ENCODE data around the gene ZNF492. TPM values are rescaled to one million over a fixed set of nuclear protein-coding genes. Genes with fewer than 3 reads are reported as not detected.

The ZNF492 gene
- total and polyA plus RNA-seq, 2 of the 8 experiments (the other 6 are each of a cell fraction or from before 2014, with no cell fraction given): not detected

DNA sequence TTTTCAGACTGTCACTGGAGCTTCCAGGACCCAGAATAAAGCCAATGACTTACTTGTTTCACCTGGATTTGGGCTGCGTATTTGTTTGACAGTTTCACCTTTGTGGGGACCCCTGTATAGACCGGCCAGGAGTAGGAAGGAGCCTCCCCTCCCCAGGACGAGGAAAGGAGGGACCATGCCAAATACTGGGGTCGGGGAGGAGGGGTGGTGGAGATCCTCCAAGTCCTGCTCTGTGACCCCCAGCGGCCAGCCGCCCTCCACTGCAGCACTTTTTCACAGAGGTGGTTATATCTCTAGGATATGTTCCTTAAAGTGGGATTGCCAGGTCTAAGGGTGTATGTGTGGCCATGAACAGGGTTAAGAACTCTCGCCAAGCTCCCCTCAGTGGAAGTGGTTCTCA, 25.7 kb upstream of the ZNF492 start:
- ChIA-PET POLR2A (ENCODE audit: partially characterized antibody) (no interaction called here), CTCF (ENCODE audit: partially characterized antibody) (interaction anchor here (0.6 to 1.4 kb wide), 2 partner anchors 9 to 147 kb away, joined by 3 to 5 read pairs; no protein-coding TSS in a partner anchor)
- H3K23ac ChIP-seq (ENCODE audit: insufficient read length): no peak overlapping the region
- H2BK15ac ChIP-seq (ENCODE audit: low read length): no peak overlapping the region
- no peak overlapping the region for H2BK120ac ChIP-seq (replicated peaks; ENCODE audit: low read depth, low read length)
- no peak overlapping the region for H4K91ac ChIP-seq (replicated peaks; ENCODE audit: insufficient read length, low read length)
- no peak overlapping the region for H3K56ac ChIP-seq (replicated peaks; ENCODE audit: insufficient read length, low read depth, low read length)
- FAIRE-seq (no peak), DNase-seq (ENCODE audit: low read depth in 1 of 2, low spot score in 2 of 2) (no peak)
- no peak overlapping the region for H2AK5ac ChIP-seq (ENCODE audit: low read depth, low read length)
- H3K18ac ChIP-seq (ENCODE audit: extremely low read depth, low read length): no peak overlapping the region
- no peak overlapping the region for H3K14ac ChIP-seq (ENCODE audit: insufficient read length)
- no peaks in the 10 kb centered on the region for H3K4me1 ChIP-seq (replicated peaks in 1 of 4; ENCODE audit: control insufficient read depth in 3 of 4, insufficient read depth in 4 of 4, low read length in 3 of 4)
- no peak overlapping the region for H3K9ac ChIP-seq (replicated peaks in 1 of 4; ENCODE audit: extremely low read depth in 1 of 4, low read depth in 3 of 4, low read length in 3 of 4)
- no peak overlapping the region for H2BK5ac ChIP-seq (ENCODE audit: low read depth, low read length)
- H2AFZ ChIP-seq (ENCODE audit: low read length): no peak overlapping the region
- H2BK20ac ChIP-seq (ENCODE audit: low read length): no peak overlapping the region
- H4K20me1 ChIP-seq (replicated peaks in 1 of 2; ENCODE audit: control insufficient read depth in 1 of 2, insufficient read depth in 2 of 2, low read length in 2 of 2): no peaks in the 10 kb centered on the region
- no peak overlapping the region for H3K4me2 ChIP-seq (ENCODE audit: insufficient read depth in 1 of 2, low read depth in 2 of 2, low read length in 2 of 2)
- H3K79me2 ChIP-seq (ENCODE audit: control insufficient read depth in 1 of 2, insufficient read depth in 2 of 2, low read length in 2 of 2): no peaks in the 10 kb centered on the region
- H3K36me3 ChIP-seq (ENCODE audit: control insufficient read depth in 2 of 4, insufficient read depth in 4 of 4, low read length in 3 of 4): no peaks in the 10 kb centered on the region
- H3K4me3 ChIP-seq (ENCODE audit: extremely low read depth in 1 of 4, insufficient read depth in 2 of 4, low read depth in 3 of 4, low read length in 4 of 4): no peak overlapping the region
- no peaks in the 10 kb centered on the region for H3K23me2 ChIP-seq (ENCODE audit: low read depth, low read length)
- WGBS, 2 experiments (ENCODE audit: extremely low coverage in 1 of 2, insufficient coverage in 1 of 2, insufficient read length in 1 of 2, insufficient replicate concordance in 2 of 2, low coverage in 1 of 2, low lambda C conversion rate in 2 of 2, missing lambda C conversion rate in 1 of 2): 80% methylated on average over 6 of the region's 7 CpGs; no CpG with 5 or more reads in 1 of the 2 experiments
- H3K27me3 ChIP-seq (replicated peaks in 1 of 4; ENCODE audit: control insufficient read depth in 3 of 4, extremely low read depth in 1 of 4, insufficient read depth in 3 of 4, low read length in 3 of 4): no peaks in the 10 kb centered on the region
- no peak overlapping the region for H3K4ac ChIP-seq (replicated peaks; ENCODE audit: insufficient read length, low read depth, low read length)
- no peaks in the 10 kb centered on the region for H3K79me1 ChIP-seq (ENCODE audit: low read depth, low read length)
- H4K5ac ChIP-seq (ENCODE audit: insufficient read length, low read depth, low read length): no peak overlapping the region
- H2BK12ac ChIP-seq (ENCODE audit: low read depth, low read length): no peak overlapping the region
- H3K27ac ChIP-seq (ENCODE audit: low read depth, low read length): no peak overlapping the region
- peaks cover 69 to 92% of the 10 kb centered on the region in 2 experiments for H3K9me3 ChIP-seq (ENCODE audit: insufficient read depth in 2 of 2, low read depth in 1 of 2, low read length in 1 of 2)
- H4K8ac ChIP-seq (ENCODE audit: extremely low read depth, insufficient read depth, low read length): no peak overlapping the region
- no peak for TF ChIP-seq RBBP5 (IDR thresholded peaks at IDR 0.05; ENCODE audit: borderline replicate concordance, low read depth, low read length)
- TF ChIP-seq, protein P1, sequence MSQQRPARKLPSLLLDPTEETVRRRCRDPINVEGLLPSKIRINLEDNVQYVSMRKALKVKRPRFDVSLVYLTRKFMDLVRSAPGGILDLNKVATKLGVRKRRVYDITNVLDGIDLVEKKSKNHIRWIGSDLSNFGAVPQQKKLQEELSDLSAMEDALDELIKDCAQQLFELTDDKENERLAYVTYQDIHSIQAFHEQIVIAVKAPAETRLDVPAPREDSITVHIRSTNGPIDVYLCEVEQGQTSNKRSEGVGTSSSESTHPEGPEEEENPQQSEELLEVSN (IDR thresholded peaks at IDR 0.05): no peak
- TF ChIP-seq PHF8 (conservative IDR thresholded peaks at IDR 0.05; ENCODE audit: low read depth, low read length): no peak
- TF ChIP-seq HDAC6 (IDR thresholded peaks at IDR 0.05; ENCODE audit: low read depth, low read length): no peak
- no peak for TF ChIP-seq SUZ12 (IDR thresholded peaks at IDR 0.05; ENCODE audit: low read length)
- no peak for TF ChIP-seq POLR2AphosphoS5 (IDR thresholded peaks at IDR 0.05; ENCODE audit: low read depth, low read length)
- no peak for TF ChIP-seq KDM4A (IDR thresholded peaks at IDR 0.05; ENCODE audit: low read depth, low read length, severe bottlenecking)

Data from H1 (cell line).